Measurements from ENCODE around the gene HSFX4. TPM values are rescaled to one million over a fixed set of nuclear protein-coding genes. Genes with fewer than 3 reads are reported as not detected.
"Not testable (repeated sequence)": the region's sequence is repeated elsewhere in the genome, so short reads cannot be mapped to it uniquely, and the experiment has no call there.

HSFX4 gene
- total RNA-seq, 1 donor from 2014 or later: not detected

DNA sequence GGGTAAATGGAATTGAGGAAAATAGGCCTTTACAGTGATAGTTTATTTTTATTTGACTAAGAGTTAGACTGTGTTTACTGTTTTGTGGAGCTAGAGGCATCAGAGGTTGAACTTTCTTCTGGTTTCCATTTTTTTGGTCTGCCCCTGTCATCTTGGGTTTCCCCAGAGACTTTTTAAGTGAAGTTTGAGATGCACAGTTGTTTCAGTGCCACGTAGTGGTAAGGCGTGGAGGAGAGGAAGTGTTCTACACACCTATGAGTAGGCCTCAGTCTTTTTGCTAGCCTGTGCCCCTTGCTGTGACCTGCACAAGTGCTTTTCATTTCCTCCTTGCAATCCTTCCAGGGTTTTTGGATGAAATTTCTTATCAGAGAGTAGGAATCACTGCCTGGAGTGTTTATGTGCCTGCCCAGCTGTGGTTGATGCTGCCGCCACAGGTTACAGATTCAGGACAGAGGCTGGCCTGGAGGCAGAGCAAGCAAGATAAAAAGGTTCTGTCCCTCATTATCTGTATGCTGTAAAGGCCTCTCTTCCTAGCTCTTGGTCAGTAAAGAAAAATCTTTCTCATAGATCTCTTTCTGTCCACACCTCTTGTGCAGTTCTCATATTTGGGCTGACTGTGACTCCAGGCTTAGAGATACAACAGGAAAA lies 12.5 kb upstream of the HSFX4 start:
- Histone ChIP-seq H3K9ac (ENCODE audit: low read depth in 1 of 3, low read length in 3 of 3) (no peak overlapping the region), H3K27me3 (ENCODE audit: control insufficient read depth in 3 of 3, insufficient read depth in 3 of 3, low read length in 3 of 3) (no peaks in the 10 kb centered on the region), H3K4me1 (ENCODE audit: control insufficient read depth in 3 of 3, insufficient read depth in 3 of 3, low read length in 3 of 3) (no peaks in the 10 kb centered on the region), H3K4me3 (ENCODE audit: low read length in 3 of 3) (no peak overlapping the region), H3K36me3 (ENCODE audit: control insufficient read depth in 3 of 3, insufficient read depth in 3 of 3, low read length in 3 of 3) (no peaks in the 10 kb centered on the region), H3K9me3 (ENCODE audit: control insufficient read depth in 3 of 3, low read length in 3 of 3) (no peaks in the 10 kb centered on the region), H3K27ac (ENCODE audit: low read depth, low read length) (no peak overlapping the region)

DNA sequence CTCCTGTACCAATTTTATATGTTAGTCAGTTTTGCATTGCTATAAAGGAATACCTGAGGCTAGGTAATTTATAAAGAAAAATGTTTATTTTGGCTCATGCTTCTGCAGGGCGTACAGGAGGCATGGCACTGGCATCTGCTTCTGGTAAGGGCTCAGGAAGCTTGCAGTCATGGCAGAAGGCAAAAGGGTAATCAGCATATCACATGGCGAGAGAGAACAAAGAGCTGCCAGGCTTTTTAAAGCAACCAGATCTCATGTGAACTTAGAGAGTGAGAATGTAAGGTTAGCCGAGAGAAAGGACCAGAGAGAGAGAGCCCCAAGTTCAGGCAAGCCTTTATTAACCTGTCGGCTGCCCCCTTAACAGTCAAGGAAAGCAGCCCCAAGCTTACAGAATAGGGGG lies 5.5 kb upstream of the HSFX4 start:
- H3K36me3 ChIP-seq (ENCODE audit: control insufficient read depth in 3 of 3, insufficient read depth in 3 of 3, low read length in 3 of 3); H3K9ac ChIP-seq (ENCODE audit: low read depth in 1 of 3, low read length in 3 of 3); H3K9me3 ChIP-seq (ENCODE audit: control insufficient read depth in 3 of 3, low read length in 3 of 3); H3K4me1 ChIP-seq (ENCODE audit: control insufficient read depth in 3 of 3, insufficient read depth in 3 of 3, low read length in 3 of 3); H3K27me3 ChIP-seq (ENCODE audit: control insufficient read depth in 3 of 3, insufficient read depth in 3 of 3, low read length in 3 of 3); H3K4me3 ChIP-seq (ENCODE audit: low read length in 3 of 3); H3K27ac ChIP-seq (ENCODE audit: low read depth, low read length): not testable (repeated sequence)

DNA sequence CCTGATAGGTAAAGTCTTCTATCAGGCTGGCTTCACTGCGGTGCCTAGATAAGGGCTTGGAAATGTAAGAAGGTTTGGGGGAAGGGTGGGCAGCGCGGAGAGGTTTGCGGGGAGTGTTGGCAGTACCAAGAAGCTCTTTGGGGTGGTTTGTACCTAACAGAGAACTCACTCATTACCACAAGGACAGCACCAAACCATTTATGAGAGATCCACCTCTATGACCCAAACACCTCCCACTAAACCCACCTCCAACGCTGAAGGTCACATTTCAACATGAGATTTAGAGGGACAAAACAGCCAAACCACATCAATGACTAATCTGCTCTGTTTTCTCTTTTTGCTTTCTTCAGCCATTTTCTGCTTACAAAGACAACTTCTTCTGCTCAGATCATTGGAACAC lies 4.9 kb upstream of the HSFX4 start:
- H3K27me3 ChIP-seq (ENCODE audit: control insufficient read depth in 3 of 3, insufficient read depth in 3 of 3, low read length in 3 of 3); H3K9ac ChIP-seq (ENCODE audit: low read depth in 1 of 3, low read length in 3 of 3); H3K9me3 ChIP-seq (ENCODE audit: control insufficient read depth in 3 of 3, low read length in 3 of 3); H3K36me3 ChIP-seq (ENCODE audit: control insufficient read depth in 3 of 3, insufficient read depth in 3 of 3, low read length in 3 of 3); H3K4me3 ChIP-seq (ENCODE audit: low read length in 3 of 3); H3K27ac ChIP-seq (ENCODE audit: low read depth, low read length); H3K4me1 ChIP-seq (ENCODE audit: control insufficient read depth in 3 of 3, insufficient read depth in 3 of 3, low read length in 3 of 3): not testable (repeated sequence)

DNA sequence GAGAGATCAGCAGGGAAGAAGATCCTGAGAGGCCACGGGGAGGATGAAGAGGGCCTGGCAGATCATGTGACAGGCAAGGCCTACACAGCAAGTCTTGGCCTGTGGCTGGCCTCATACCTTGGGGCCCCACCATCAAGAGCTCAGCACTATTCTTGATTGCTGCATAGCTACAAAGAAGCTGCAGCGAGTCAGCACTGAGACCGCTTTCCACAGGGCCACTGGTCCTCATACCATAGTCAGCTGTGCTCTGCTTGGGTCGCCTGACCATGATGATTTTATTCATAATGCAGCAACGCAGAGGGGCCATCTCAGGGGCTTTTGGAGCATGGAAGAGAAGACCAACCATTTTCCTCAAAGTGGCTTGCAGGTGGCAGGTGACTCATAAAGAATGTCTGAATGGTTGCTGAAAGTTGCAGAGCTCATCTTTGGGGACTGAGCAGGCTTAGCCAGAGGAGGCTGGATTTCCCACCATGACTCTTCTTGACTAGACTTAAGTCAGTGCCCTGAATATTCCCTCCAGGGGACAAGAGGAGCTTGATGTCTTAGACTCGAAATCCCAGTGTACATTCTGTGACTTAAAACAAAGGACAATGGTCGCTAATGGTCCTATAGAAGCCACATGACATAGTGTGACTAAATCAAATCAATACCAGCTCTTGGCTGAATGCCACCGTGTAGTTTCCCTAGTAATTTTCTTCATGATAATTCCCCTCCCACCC lies 2.0 kb upstream of the HSFX4 start:
- H3K4me3 ChIP-seq (ENCODE audit: low read length in 3 of 3); H3K9me3 ChIP-seq (ENCODE audit: control insufficient read depth in 3 of 3, low read length in 3 of 3); H3K9ac ChIP-seq (ENCODE audit: low read depth in 1 of 3, low read length in 3 of 3); H3K27me3 ChIP-seq (ENCODE audit: control insufficient read depth in 3 of 3, insufficient read depth in 3 of 3, low read length in 3 of 3); H3K36me3 ChIP-seq (ENCODE audit: control insufficient read depth in 3 of 3, insufficient read depth in 3 of 3, low read length in 3 of 3); H3K27ac ChIP-seq (ENCODE audit: low read depth, low read length); H3K4me1 ChIP-seq (ENCODE audit: control insufficient read depth in 3 of 3, insufficient read depth in 3 of 3, low read length in 3 of 3): not testable (repeated sequence)

DNA sequence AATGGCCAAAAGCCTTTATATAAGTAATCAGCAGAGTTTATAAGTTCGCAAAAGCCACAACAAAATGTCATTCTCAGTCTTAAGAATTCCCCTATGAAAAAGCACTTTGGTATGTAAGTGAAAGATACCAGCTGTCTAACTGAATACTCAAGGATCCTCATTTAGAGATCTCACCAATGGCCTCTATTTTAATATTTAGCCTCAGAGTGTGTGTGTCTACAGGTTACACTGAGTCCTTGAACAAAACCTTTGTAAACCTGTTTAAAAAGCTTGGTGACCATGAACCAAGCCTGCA lies 1.5 kb upstream of the HSFX4 start:
- not testable (repeated sequence) for H3K4me1 ChIP-seq (ENCODE audit: control insufficient read depth in 3 of 3, insufficient read depth in 3 of 3, low read length in 3 of 3); H3K27me3 ChIP-seq (ENCODE audit: control insufficient read depth in 3 of 3, insufficient read depth in 3 of 3, low read length in 3 of 3); H3K36me3 ChIP-seq (ENCODE audit: control insufficient read depth in 3 of 3, insufficient read depth in 3 of 3, low read length in 3 of 3); H3K4me3 ChIP-seq (ENCODE audit: low read length in 3 of 3); H3K27ac ChIP-seq (ENCODE audit: low read depth, low read length); H3K9me3 ChIP-seq (ENCODE audit: control insufficient read depth in 3 of 3, low read length in 3 of 3); H3K9ac ChIP-seq (ENCODE audit: low read depth in 1 of 3, low read length in 3 of 3)

DNA sequence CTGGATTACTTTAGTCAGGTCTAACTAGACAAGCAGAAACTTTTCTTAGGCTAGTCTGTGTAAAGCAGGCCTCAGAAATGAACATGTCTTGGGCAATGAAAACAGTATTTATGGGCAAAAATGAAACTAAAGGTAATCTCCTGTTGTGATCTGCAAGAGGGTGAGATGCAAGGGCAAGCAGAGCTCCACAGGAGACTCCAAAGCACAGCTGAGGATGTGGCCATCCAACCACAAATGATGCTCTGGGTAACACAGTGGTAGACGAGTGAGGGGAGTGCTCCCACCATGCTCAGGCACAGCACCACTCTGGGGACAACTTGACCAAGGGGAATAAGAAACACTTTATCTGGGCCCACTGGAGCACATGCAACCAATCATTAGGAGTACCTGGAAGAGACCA lies 738 bp upstream of the HSFX4 start:
- not testable (repeated sequence) for H3K36me3 ChIP-seq (ENCODE audit: control insufficient read depth in 3 of 3, insufficient read depth in 3 of 3, low read length in 3 of 3); H3K27ac ChIP-seq (ENCODE audit: low read depth, low read length); H3K9me3 ChIP-seq (ENCODE audit: control insufficient read depth in 3 of 3, low read length in 3 of 3); H3K4me1 ChIP-seq (ENCODE audit: control insufficient read depth in 3 of 3, insufficient read depth in 3 of 3, low read length in 3 of 3); H3K27me3 ChIP-seq (ENCODE audit: control insufficient read depth in 3 of 3, insufficient read depth in 3 of 3, low read length in 3 of 3); H3K4me3 ChIP-seq (ENCODE audit: low read length in 3 of 3); H3K9ac ChIP-seq (ENCODE audit: low read depth in 1 of 3, low read length in 3 of 3)

DNA sequence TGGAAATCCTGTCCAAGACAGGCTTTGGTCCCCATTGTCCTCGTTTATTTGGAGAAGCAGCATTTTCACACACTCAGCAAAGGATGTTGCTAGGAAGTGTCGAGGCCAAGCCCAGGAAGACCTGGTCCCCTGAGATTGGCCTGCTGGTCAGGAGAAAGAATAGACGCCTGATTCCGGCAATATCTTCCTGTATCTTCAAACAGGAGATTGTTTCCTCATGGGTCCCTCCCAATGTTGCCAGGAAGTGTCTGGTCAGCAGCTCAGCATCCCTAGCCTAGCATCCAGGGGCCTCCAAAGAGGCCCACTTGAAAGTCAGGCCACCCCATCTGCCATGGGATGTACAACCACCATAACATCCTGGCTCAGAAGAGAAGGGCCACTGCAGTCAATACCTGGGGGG lies 2.0 kb downstream of the HSFX4 start:
- H3K9me3 ChIP-seq (ENCODE audit: control insufficient read depth in 3 of 3, low read length in 3 of 3); H3K27me3 ChIP-seq (ENCODE audit: control insufficient read depth in 3 of 3, insufficient read depth in 3 of 3, low read length in 3 of 3); H3K4me1 ChIP-seq (ENCODE audit: control insufficient read depth in 3 of 3, insufficient read depth in 3 of 3, low read length in 3 of 3); H3K4me3 ChIP-seq (ENCODE audit: low read length in 3 of 3); H3K36me3 ChIP-seq (ENCODE audit: control insufficient read depth in 3 of 3, insufficient read depth in 3 of 3, low read length in 3 of 3); H3K27ac ChIP-seq (ENCODE audit: low read depth, low read length); H3K9ac ChIP-seq (ENCODE audit: low read depth in 1 of 3, low read length in 3 of 3): not testable (repeated sequence)

DNA sequence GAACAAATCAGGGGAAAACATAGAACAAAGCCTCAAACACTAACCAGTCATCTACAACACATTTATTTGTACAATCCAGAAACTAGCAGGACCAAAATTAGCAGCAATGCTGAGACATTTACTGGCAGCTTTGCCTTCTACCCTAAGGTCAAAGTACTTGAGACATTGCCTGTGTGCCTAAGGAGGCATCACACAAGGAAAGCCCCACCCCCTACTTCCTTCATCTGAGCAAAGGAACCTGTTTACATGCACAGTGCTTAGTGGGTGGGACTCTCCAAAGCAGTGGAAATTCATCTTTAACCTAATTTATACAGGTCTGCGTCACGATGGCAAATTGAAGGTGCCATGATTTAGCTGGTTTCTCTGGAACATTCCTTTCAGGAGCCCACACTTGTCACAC lies 2.8 kb downstream of the HSFX4 start:
- H3K27ac ChIP-seq (ENCODE audit: low read depth, low read length); H3K4me1 ChIP-seq (ENCODE audit: control insufficient read depth in 3 of 3, insufficient read depth in 3 of 3, low read length in 3 of 3); H3K9me3 ChIP-seq (ENCODE audit: control insufficient read depth in 3 of 3, low read length in 3 of 3); H3K36me3 ChIP-seq (ENCODE audit: control insufficient read depth in 3 of 3, insufficient read depth in 3 of 3, low read length in 3 of 3); H3K9ac ChIP-seq (ENCODE audit: low read depth in 1 of 3, low read length in 3 of 3); H3K4me3 ChIP-seq (ENCODE audit: low read length in 3 of 3); H3K27me3 ChIP-seq (ENCODE audit: control insufficient read depth in 3 of 3, insufficient read depth in 3 of 3, low read length in 3 of 3): not testable (repeated sequence)

DNA sequence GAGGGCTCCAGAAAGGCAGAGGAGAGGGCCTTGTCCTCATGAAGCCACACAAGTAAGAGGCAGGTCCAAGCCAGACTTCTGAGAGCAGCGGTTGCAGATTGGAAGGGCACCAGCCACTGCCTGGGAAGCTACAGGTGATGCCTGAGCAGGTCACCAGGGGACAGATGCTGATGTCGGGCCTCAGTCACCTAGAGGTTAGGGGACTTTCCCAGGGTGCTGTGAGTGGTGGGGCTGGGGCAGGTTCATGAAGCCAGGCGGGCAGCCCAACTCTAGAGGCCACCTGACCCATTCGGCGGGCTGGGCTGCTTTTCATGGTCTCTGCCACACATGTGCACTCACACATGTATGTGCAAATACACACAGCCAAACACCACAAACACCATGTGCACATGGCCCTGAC lies 3.6 kb downstream of the HSFX4 start:
- H3K27me3 ChIP-seq (ENCODE audit: control insufficient read depth in 3 of 3, insufficient read depth in 3 of 3, low read length in 3 of 3); H3K36me3 ChIP-seq (ENCODE audit: control insufficient read depth in 3 of 3, insufficient read depth in 3 of 3, low read length in 3 of 3); H3K4me3 ChIP-seq (ENCODE audit: low read length in 3 of 3); H3K27ac ChIP-seq (ENCODE audit: low read depth, low read length); H3K4me1 ChIP-seq (ENCODE audit: control insufficient read depth in 3 of 3, insufficient read depth in 3 of 3, low read length in 3 of 3); H3K9me3 ChIP-seq (ENCODE audit: control insufficient read depth in 3 of 3, low read length in 3 of 3); H3K9ac ChIP-seq (ENCODE audit: low read depth in 1 of 3, low read length in 3 of 3): not testable (repeated sequence)

DNA sequence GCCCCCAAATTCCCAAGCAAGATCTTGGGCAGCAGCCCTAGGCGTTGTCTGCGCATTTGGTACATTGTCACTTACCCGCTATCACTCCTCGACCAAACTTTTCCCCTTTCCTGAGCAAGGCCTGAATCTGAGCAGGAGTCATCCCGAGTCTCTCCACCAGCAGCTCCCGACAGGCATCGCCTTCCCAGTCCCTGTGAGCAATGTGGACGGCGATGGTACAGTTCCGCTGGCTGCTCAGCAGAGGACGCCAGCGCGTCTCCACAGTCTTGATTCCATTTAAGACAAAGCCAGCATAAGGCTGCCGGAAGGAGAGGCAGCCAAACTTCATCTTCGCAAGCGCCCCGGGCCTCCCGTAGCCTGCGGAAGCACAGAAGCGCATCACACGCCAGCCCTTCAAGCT lies 4.2 kb downstream of the HSFX4 start:
- not testable (repeated sequence) for H3K27ac ChIP-seq (ENCODE audit: low read depth, low read length); H3K9me3 ChIP-seq (ENCODE audit: control insufficient read depth in 3 of 3, low read length in 3 of 3); H3K4me1 ChIP-seq (ENCODE audit: control insufficient read depth in 3 of 3, insufficient read depth in 3 of 3, low read length in 3 of 3); H3K36me3 ChIP-seq (ENCODE audit: control insufficient read depth in 3 of 3, insufficient read depth in 3 of 3, low read length in 3 of 3); H3K9ac ChIP-seq (ENCODE audit: low read depth in 1 of 3, low read length in 3 of 3); H3K4me3 ChIP-seq (ENCODE audit: low read length in 3 of 3); H3K27me3 ChIP-seq (ENCODE audit: control insufficient read depth in 3 of 3, insufficient read depth in 3 of 3, low read length in 3 of 3)

DNA sequence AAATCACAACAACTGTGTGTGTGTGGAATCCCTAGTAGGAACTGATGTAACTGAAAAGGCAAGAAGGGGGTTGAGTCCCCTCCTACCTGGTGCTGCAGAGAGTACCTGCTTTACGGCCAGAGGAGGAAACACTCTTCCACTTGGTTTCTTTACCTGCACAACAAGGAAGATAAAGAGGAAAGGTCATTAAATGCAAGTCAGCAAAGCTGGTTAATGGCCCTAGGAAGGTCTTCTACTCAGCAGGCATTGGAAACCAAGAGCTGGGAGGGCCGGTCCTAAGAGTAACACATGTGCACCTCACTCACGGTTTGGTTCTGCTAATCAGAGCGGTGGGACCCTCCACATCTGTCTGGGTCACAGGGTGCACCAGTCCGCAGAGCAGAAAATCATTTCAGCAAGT lies 8.0 kb downstream of the HSFX4 start:
- Histone ChIP-seq H3K4me3 (ENCODE audit: low read length in 3 of 3) (peak overlapping the region; percentile 80 to 83 (median 81)), H3K9ac (ENCODE audit: low read depth in 1 of 3, low read length in 3 of 3) (peak overlapping the region; percentile 82 to 91 (median 89)), H3K27ac (ENCODE audit: low read depth, low read length) (peak overlapping the region; percentile 88)
- H3K9me3 ChIP-seq (ENCODE audit: control insufficient read depth in 3 of 3, low read length in 3 of 3); H3K27me3 ChIP-seq (ENCODE audit: control insufficient read depth in 3 of 3, insufficient read depth in 3 of 3, low read length in 3 of 3); H3K4me1 ChIP-seq (ENCODE audit: control insufficient read depth in 3 of 3, insufficient read depth in 3 of 3, low read length in 3 of 3); H3K36me3 ChIP-seq (ENCODE audit: control insufficient read depth in 3 of 3, insufficient read depth in 3 of 3, low read length in 3 of 3): not testable (repeated sequence)

All from skeletal muscle tissue (tissue), 4 donors.